NCI-H1048 (cell line): ENCODE measurements around the gene SDHB.

ENCODE experiments used
- DNase-seq: peaks from one replicate; lab custom pipeline; 2025; lab: John Stamatoyannopoulos, UW

SDHB gene

DNA sequence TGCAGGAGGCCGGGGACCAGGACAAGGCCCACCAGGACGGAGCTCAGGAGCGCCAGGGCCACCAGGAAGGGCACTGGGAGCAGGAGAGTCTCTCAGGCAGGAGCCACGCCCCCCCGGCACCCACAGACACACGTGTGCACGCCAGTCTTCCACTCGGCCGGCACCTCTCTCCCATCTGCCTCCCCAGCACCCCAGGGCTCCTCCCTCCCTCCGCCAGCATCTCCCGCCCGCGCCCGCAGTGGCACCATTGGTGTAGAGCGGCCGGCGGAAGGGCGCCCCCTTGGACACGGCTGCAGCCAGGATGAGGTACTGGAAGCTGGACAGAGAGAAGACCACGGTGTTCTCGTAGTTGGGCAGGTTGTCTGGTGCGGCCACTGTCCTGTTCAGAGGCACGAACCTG lies 67.3 kb downstream of the SDHB start:
- no peak for DNase-seq

DNA sequence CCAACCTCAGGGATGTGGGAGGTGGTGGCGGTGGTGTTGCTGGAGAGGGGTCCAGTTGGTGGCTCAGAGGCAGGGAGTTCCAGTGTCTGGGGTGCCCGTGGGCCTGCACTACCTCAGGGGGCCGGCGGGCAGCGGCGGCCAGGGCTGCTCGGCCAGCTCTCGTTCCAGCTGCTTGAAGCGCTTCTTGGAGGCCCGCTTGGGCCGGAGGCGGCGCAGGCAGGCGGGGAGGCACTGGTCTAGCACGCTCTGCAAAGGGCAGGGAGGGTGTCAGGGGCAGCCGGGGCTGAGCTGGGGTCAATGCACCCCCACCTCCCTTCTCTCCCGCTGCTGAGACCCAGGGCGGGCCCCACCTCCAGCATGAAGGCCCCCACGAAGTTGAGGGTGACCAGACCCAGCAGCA lies 67.7 kb downstream of the SDHB start:
- no peak for DNase-seq

DNA sequence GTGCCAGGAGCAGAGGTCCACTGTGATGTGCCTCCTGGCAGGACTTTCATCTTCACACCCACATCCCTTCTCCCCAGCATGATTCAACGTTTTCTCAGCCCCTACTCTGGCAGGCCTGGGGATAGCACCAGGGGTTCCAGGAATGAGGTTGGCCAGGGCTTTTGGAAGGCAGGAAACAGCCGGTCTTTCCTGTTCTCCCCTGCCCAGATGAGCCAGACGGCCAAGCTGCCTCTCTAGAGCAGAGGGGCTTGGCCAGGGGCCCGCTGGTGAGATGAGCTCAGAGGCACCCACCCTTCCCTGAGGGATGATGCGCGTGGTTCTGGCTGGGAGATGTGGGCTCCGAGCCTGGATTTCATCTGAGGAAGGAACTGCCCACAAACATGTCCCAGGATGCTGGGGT lies 69.1 kb downstream of the SDHB start:
- DNase-seq, result no peak

DNA sequence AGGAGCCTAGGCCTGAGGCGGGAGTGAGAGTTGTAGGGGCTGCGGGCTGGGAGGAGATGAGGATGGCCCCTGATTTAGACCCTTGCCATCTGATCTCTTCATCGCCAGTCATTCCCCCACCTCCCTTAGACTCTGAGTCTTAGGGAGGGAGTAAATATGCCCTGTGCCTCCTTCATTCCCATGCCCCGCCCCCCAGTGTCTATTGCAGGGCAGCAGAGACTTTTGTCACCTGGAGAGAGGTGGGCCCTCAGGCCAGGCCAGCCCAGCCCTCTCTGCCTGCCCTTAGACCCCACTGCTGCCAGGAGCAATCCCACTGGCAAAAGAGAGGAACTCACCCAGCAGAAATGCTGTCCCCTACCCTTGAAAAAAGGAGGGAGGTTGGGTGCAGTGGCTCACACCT lies 70.2 kb downstream of the SDHB start:
- no peak for DNase-seq

DNA sequence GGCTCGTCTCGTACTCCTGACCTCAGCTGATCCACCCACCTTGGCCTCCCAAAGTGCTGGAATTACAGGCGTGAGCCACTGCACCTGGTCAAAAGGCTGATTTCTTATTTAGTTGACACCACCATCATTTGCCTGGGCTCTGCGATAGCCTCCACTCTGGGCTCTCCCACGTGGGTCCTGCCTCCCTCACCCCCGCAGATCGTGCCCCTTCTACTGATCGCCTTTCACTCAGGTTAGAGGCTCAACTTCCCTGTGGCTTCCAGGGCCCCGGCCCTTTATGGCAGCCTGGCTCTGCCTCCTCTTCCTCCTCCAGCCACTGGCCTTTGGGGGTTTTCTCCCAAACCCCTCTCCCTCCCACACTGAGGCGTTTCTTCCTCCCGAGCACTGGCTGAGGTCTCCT lies 70.9 kb downstream of the SDHB start:
- DNase-seq, result no peak

DNA sequence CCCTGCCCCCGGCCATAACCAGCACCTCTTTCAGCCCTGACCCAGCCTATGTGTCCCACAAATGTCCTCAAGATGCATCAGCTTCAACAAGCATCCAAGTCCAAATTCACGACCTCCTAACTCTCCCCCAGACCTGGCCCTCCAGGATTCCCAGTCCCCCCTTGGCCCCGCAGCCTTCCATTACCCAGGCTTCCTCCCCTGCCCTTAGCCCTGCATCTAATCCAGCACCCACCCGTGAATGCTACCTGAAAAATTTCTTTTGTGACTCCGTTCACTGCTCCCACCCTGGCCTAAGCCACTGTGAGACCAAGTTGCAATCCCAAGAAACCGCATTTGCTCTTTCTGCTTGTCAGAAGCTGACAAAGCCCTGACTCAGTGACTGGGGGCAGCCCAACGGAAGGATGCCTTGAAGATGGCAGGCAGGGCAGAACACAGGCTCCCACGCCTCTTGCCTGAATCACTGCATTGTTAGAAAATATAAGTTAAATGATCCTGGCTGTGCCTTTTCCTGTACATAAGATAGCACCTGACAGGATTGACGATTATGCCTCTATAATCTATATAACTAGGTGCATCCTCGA lies 72.5 kb downstream of the SDHB start:
- DNase-seq, result no peak

DNA sequence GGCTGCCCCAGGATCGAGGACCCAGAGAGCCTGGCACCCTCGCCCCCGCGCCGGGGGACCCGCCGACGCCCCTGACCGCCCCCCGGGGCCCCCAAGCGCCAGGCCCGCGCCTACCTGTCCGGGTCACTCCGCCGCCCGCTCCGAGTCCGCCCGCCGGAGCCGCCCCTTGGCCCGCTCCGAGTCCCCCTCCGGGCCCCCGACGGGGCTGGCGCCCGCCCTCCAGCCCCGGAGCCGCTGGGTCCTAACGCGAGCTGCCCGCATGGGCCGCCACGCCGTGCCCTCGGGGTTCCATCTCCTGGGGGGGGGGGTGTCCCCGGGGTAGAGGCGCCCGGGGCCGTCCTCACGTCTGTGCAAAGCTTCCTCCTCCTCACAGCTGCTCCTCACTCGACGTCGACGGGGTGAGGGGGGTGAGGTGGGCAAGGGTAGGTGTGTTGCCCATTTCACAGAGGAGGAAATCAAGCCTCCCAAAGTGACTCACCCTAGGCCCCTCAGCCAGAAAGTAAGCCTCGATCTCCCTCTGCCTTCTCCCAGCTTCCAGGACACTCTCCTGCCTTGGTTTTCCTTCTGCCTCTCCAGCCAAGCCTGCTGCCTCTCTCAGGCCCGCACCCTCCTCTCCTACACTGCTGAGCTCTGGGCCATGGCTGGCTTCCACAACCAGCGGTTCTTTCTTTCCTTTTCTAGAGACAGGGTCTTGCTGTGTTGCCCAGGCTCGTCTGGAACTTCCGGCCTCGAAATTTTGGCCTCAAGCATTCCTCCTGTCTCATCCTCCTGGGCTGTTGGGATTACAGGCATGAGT lies 73.2 kb downstream of the SDHB start, which contains the start of gene MFAP2:
TSS of gene MFAP2 (minus strand) at position 148 of the 796 bp plus-strand sequence. CDS start 2,347 bp downstream, outside the sequence.
- no peak for DNase-seq

DNA sequence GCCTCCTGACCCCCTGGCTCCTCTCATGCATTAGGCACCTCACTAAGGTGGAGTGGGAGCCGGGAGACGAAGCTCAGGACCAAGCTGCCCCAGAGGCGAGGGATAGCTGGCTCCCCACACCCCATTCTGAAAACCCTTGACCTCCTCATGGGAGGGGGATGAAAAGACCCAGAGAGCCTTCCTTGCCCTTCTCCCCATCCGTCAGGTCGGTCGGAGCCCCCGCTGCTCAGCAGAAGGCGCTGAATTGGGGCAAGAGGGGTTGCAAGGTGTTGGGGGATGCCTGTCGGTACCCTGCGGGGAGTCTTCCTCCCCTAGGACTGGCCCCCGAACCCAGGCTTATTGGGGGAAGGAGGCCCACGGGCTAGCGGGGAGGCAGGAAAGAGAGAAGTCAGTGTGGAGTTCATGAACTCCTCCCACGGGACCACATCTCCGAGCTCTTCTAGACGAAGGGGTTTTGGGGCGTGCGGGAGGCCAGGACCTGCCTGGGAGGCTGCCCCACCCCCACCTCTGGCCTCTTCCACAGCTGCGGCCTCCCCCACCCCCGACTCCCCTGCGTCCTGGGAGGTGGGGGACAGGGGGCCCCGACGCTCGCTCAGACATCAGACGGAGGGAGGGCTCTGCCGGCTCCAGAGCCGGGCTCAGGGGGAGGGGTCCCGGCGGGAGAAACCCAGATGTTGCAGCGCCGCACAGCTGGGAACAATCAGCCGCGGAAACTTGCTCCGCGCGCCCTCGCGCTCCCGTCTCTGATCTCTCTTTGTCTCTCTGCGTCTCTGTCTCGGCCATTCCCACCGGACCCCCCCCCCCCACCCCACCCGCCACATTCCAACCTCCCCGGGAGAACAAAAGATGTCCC lies 74.1 kb downstream of the SDHB start:
- no peak for DNase-seq

DNA sequence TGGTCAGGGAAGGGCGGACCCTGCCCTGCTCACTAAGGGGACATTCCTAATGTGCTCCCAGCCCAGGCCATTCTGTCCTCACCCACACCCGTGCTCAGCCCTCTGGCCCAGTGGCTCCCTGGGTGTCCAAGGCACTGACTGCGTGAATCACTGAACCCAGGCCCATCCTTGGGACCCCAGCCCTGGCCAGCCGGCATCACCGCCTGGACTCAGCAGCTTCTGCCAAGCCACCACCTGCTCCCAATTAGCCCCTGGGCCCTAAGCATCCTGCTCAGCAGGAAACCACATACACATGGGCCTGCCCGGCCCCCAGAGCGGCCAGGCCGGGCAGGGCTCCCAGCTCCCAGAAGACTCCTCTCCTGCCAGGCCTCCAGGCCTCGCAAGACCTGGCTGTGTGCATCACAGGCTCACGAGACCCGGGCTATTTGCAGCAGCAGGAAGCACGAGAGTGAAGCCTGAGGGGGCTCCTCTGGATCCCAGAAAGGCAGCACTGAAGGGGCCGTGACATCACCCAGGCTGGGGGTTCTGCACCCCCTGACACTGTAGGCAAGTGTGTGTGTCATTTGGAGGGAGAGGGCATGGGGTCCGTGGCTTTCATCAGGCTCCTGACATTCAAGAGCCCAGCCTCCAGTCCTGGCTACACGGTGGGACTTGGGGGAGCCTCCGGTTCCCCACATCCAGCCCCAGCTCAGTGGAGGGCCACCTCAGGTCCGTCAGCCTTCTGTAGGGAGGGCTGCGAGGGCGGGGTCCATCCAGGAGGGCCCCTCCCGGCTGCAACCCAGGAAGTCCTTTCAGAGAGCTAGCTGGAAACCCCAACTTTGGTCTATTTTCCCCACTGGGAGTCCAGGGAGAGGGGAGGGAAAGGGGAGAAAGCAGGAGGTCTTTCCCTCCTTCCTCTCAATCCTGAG lies 75.0 kb downstream of the SDHB start:
- no peak for DNase-seq

DNA sequence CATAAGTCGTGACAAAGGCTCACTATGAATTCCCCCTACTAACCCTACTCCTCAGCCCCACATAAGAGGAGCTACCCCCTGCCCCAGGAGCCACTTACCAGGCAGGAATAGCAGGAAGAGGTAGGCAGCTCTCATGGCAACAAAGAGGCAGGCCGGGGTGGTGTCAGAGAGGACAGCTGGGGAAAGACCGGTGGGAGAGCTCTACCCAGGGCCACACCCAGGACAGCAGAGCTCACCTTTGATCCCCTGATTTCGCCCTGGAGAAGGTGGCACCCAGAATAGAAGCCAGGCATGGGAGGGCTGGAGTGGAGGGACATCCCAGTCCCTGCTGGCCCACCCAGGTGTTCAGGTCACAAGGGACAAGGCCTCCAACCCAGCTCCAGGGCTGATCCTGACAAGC lies 75.7 kb downstream of the SDHB start:
- DNase-seq, result no peak

DNA sequence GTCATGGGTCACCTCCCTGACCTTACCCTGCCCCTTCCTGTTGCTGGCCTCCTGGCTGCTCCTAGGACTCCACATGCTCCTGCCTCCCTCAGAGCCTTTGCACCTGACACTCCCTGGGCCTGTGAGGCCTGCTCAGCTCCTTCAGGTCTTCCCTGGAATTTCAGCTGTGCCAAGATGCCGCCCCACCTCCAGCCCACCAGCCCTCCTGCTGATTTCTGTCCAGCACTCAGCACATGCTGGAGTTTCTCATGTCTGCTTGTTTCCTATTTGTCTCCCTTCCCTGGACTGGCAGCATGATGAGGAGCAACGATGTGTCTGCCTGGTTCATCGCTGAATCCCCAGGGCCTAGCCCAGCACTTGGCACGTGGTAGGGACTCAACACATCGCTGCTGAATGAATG lies 76.5 kb downstream of the SDHB start:
- DNase-seq, result no peak

DNA sequence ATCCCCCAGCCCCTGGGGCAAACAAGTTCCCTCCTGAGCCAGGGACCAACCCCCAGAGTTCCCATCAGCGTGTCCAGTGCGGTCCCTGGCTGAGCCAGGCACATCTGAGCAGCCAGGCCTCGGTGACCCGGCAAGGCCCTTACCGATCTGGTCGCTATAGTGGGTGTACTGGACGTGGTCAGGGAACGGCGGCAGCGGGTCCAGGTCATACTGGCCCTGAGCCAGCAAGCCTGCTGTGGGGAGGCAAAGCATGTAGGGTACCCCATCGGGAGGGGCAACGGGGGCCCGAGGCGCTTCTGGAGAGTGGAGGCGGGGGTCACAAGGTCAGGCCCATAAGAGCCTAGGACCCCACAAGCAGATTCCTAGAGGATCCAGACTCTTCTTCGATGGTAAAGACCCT lies 76.9 kb downstream of the SDHB start:
- DNase-seq, result no peak

DNA sequence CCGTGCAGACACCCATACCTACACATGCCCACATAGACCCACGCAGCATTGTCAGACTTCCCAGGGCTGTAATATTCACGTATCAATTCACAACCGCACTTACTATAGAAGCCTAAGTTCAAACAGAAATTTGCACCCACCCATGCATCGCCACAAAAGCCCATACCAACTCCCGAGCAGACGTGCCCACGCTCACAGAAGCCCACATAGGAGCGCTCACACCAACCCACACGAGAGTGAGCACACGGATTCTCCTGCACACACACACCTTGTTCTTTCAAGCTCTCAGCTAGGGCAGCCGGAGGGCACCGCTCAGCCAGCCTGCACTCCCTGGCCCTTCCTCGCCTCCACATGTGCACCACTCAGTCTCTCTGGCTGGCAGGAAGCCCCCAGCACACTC lies 78.0 kb downstream of the SDHB start:
- DNase-seq, result no peak

DNA sequence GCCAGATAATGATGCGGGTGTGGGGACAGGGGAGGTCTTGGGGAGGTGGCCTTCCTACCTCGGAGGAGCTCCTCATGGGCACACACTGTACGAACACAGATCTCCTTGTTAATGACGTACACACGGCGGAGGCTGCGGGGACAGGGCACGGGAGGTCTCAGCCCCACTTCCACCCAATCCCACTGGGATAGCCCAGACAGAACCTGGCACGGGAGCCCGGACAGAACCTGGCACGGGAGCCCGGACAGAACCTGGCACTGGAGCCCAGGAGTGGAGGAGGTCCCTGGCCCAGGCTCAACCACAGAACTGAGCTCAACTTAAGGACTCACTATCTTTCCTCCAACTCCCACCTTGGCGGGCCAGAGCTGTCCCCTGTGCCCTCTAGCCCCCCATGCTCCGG lies 78.6 kb downstream of the SDHB start:
- no peak for DNase-seq

DNA sequence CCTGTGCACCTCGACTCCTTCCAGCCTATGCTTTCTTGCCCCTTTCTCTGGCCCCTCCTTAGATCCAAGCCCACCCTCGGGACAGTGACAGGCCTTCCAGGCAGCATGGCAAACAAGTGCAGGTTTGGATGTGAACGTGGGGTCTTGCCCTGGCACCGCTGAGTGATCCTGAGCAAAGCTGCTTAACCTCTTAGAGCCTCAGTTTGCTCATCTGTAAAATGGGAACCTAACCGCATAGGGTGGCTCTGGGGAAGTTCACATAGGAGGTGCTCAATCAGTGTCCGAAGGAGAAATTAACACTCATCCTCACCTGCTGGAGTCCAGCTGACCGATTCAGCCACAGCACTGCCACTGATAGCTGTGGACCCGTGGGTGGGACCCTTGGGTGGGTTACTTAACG lies 80.6 kb downstream of the SDHB start:
- no peak for DNase-seq

DNA sequence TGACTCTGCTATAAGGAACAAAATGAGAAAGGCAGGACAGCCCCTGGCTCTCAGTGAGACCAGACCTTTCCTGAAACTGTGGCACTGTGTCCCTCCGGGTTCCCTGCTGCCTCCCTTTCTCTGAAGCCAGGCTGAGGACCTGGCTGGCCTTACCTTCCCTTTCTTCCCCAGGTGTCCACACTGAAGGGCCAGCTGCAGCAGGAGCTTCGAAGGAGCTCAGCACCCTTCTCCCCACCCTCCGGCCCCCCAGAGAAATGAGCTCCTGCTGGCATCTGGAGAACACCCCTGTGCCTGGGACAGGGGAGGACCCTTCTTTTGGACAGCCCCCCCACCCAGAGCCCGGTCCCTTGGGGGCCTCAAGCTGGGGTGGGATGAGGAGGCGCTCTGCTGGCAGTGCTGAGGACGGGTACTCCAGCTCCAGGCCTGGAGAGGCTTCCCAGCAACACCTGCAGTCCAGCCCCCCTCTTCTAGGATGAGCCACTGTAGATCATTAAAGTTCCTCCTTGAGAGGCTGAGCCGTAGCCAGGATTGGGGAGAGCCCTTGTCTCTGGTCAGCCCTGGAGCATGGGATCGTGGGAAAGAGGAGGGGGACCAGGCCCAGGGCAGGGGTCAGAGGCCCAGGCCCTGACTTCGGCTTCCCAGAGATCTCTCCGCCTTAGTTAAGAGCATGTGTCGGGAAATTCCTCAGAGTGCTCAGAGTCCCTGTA lies 81.5 kb downstream of the SDHB start:
- no peak for DNase-seq

DNA sequence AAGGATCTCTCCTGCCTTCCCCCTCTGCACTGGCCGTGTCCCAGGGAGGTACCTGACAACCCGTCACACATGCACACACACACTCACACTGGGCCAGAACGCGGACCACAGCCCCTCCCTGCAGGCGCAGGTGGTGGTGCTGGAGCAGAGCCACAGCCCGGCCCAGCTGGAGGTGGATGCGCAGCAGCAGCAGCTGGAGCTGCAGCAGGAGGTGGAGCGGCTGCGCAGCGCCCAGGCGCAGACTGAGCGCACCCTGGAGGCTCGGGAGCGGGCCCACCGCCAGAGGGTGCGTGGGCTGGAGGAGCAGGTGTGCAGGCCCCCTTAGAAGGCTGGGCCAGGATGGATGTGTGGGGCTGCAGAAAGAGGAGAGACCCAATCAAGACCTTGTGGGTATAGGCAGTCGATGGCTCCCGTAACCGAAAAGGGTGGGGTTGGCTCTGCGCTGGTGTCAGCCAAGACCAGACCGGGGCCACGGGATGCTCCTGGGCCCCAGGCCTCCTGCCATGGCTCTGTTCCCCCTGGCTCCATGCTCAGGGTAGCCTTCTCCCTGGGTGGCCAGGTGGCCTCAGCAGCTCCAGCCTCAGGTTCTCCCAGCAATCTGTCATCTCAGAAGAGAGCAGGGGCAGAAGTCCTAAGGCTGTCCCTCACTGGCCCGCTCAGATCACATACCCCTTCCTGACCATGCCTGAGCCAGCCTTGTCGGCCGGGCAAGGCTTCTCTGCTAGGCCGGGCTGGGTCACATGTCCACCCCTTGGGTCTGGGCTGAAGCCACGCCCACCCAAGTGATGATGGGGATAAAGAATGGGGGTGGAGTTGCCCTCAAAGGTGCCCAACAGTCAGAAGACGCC lies 82.3 kb downstream of the SDHB start:
- DNase-seq, result no peak

DNA sequence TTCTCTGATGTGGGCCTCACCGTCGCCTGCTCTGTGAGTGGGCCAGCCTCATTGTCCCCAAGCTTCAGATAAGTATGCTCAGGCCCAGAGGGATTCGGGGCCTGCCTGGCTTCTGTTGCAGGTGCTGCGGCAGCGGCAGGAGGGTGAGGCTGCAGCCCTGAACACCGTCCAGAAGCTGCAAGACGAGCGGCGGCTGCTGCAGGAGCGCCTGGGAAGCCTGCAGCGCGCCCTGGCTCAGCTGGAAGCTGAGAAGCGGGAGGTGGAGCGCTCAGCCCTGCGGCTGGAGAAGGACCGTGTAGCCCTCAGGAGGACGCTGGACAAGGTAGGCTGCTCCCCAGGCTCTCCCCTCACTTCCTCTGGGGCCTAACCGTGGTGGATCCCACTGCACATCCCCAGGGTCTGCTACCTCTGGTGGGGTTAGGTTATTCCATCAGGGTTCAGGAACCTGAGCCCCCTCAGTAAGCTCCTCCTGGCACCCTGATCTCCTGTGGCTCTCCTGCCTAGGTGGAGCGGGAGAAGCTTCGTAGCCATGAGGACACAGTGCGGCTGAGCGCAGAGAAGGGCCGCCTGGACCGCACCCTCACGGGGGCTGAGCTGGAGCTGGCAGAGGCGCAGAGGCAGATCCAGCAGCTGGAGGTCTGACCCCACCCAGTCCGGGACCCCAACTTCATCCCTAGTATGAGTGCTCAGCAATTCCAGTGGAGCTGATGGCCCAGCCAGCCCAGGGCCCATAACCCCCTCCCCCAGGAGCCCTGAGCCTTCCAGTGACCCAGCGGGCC lies 83.5 kb downstream of the SDHB start:
- DNase-seq, result no peak

DNA sequence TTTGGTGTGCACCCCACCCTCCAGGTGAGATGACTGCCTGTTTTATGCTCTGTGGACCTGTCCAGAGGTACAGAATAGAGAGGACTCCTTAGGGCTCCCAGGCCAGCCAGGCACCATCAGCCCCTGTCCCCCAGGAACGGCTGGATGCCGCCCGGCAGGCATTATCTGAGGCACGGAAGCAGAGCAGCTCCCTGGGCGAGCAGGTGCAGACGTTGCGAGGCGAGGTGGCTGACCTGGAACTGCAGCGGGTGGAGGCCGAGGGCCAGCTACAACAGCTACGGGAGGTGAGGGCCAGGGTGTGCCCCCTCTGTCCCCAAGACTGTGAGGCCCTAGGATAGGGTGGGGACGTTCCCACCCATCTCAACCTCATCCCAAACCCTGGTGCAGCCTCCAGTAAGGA lies 84.2 kb downstream of the SDHB start:
- no peak for DNase-seq
